HG03175 (cell line): ENCODE data around the gene SNRNP70.
A peak's percentile ranks its signal among the peaks of the same experiment; 100 is the strongest.
"Not testable (repeated sequence)": the region's sequence is repeated elsewhere in the genome, so short reads cannot be mapped to it uniquely, and the experiment has no call there.

Experiments
- ATAC-seq: cut with Tn5 transposase; IDR thresholded peaks from one replicate; pipeline ENCODE4 v1.9.1; 2021; ENCODE audit warnings: mild to moderate bottlenecking, moderate library complexity; ENCODE audit not compliant: unreplicated experiment

Gene SNRNP70

DNA sequence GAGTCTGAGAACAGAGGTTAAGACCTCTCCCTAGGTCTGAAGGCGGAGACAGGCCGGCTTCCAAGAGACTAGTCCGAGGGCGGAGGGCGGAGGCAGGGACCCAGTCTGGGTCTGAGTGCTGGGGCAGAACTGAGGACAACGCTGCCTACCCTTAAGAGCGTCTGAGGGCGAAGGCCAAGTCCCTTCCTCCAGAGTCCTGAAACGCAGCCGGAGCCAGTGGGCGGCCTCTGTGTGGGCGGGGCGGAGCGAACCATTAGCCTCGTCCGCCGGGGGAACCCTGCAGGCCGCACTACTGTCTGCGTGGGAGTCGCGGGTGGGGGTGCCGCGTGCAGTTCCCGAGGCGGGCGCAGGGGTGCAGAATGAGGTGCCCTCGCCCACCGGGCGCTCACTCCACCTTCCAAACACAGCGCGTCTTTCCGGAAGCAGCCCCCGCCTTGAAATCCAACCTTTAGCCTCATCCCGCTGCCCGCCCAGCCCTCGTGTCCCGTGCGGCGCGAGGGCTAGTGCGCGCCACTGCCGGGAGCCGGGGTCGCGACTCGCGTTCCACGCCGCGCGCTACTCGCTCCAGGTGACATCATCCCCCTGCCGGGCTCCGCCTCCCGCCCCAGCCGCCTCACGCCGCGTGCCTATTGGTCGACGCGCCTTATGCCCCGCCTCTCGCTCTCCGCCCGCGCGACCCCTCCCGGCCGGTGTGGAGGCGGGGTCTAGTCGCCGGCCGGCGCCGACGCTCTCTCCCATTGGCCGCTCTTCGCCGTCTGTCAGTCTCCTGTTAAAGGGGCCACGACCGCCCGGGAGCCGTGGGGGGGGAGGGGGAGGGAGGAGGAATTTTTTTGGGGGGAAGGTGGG lies 33.5 kb downstream of the SNRNP70 start, which contains the start of gene C19orf73:
Gene C19orf73, minus strand, starts transcription at position 579 of the 846 bp plus-strand sequence. Its CDS starts 121 bp downstream, at position 458.
- peak; percentile 74 for ATAC-seq

DNA sequence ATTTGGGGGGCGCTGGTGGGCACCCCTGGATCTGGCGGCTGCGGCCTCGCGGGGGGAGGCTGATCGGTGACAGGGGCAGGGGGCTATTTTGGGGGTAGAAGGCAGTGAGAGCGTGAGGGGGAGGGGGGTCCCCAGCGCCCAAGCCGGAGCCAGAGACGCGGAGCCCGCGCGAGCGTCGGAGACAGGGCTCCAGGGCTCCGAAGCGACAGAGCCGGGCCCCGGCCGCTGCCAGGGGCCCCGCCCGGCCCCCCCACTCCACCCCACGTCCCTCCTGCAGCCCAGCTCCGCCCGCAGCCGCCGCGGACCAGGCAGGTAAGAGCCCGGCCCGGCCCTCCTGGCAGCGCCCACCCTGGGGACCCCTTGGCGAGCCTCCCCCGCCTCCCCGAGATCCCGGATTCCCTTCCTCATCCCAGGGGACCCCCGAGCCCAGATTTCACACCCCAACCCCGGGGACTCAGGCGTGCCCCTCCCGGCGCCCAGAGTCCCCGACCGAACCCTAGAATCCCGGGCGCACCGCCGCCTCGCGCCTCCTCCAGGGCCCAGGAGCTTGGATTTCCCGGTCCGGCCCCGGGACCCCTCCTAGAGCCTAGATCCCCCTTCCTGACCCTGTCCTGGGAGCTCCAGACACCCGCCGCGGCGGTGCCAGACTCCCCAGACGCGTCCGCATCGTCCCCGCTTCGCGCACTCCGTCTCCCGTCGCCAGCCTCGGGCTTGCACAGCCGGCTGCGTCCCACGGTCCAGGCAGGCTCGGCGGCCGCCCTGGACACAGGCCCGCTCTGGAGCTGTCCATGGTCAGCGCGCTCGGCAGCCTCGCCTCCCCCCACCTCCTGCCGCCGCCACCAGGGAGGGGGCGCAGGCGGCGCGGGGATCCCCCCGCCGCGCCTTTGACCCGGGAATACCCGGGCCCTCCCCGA lies 34.4 kb downstream of the SNRNP70 start, which contains the start of gene PPFIA3:
Gene PPFIA3, plus strand, starts transcription at position 134 of the 914 bp plus-strand sequence. CDS start 8,330 bp downstream, outside the sequence.
- ATAC-seq, result no peak

DNA sequence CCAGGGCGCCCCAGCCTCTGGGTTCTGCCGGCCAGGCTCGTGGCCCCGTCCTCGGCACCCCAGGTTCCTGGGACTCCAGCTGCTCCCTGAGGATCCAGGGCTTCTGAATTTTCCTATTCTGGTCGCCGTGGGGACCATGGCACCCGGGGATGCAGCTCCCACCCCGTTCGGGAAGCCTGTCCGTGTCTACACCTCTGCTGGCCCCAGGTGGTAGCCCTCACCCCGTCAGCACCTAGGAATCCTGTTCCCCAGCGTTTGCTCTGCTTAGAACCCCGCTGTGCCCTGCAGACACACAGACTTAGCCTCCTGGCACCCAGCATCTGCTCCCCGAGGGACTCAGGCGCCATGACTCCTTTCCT lies 35.1 kb downstream of the SNRNP70 start:
- ATAC-seq, result no peak

DNA sequence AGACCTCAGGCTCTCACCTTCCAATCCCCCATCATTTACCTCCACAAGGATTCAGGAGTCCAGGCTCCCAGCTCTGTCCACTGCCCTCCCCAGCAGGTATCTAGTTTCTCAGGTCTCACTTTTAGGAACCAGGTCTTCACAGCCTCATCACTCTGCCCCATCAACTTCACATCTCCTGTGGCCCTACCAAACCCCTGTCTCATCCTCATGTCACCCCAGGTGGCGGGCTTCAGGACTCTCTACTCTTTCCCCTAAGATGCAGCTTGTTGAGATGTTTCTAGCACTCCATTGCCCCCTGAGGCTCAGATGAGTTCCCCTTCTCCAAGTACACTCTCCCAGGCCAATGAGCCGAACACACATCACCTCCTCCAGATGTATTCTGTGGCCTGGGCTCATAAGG lies 35.6 kb downstream of the SNRNP70 start:
- ATAC-seq, result no peak

DNA sequence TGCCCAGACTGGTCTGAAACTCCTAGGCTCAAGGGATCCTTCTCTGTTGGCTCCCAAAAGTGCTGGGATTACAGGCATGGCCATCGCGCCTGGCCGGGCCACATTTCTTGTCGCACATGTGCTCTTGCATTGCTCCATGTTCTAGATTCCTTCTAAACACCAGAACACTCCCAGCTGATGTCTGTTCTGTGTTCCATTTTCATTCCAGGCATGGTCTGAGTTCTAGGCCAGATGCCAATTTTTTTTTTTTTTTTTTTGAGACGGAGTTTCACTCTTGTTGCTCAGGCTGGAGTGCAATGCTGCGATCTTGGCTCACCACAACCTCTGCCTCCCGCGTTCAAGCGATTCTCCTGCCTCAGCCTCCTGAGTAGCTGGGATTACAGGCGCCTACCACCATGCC lies 36.6 kb downstream of the SNRNP70 start:
- not testable (repeated sequence) for ATAC-seq

DNA sequence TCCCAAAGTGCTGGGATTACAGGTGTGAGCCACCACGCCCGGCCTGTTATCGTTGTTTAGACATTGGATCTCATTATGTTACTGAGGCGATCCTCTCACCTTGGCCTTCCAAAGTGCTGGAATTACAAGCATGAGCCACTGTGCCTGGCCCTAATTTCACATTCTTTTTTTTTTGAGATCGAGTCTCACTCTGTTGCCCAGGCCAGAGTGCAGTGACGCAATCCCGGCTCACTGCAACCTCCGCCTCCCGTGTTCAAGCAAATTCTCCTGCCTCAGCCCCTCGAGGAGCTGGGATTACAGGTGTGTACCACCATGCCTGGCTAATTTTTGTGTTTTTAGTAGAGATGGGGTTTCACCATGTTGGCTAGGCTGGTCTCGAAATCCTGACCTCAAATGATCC lies 38.0 kb downstream of the SNRNP70 start:
- not testable (repeated sequence) for ATAC-seq

DNA sequence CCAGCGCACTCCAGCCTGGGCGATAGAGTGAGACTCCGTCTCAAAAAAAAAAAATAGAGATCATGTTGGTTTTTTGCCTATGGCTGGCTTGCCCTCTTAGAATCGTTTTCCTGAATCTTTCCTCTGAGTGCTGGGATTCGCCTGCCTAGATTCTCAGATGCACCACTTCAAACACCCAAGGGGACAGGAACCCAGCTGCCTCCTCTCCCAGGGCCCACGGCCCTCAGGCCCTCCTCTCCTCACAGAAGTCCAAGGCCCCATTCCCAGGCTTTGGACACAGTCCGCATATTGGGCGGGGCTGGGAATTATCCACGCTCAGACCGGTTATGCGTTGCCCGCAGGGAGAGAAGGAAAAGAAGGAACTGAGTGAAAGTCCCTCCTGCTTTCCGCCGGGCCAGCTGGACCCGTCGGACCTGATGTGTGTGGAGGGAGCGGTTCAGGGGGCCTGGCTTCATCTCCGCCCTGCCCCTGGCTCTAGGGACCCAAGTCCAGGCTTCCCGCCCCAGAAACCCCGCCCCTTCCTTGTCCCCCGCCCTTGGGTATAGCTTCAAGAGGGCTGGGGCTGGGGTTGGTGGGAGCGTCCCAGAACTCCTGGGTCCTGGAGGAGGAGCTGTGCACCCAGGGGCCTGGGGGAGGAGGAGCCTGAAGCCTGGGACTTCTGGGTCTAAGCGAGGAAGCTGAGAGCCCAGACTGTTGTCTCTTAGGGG lies 39.9 kb downstream of the SNRNP70 start:
- ATAC-seq, result no peak

DNA sequence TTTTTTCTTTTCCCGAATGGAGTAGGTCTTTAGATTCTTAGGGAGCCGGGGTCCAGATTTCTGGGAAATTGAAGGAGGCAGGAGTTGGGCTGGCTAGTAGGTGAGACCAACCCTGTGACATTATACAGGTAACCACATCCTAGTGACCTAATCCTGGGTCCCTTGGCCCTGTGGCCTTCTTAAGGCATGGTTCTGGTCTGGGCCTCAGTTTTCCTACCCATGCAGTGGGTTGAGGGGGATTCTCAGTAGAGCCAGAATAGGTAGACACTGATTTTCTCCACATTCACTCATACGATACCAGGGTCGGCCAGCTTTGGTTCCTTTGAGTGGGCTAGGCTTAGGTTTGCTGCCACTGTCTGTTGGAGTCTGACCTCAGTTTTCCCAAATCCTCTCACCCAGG lies 41.3 kb downstream of the SNRNP70 start:
- ATAC-seq, result no peak

DNA sequence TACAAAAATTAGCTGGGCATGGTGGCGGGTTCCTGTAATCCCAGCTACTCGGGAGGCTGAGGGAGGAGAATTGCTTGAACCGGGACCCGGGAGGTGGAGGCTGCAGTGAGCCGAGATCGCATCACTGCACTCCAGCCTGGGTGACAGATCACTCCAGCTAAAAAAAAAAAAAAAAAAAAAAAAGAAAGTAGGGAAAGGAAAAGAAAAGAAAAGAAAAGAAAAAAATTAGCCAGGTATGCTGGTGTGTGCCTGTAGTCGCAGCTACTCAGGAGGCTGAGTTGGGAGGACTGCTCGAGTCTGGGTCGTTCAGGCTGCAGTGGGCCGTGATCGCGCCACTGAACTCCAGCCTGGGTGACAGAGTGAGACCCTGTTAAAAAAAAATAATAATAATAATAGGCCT lies 42.0 kb downstream of the SNRNP70 start:
- not testable (repeated sequence) for ATAC-seq

DNA sequence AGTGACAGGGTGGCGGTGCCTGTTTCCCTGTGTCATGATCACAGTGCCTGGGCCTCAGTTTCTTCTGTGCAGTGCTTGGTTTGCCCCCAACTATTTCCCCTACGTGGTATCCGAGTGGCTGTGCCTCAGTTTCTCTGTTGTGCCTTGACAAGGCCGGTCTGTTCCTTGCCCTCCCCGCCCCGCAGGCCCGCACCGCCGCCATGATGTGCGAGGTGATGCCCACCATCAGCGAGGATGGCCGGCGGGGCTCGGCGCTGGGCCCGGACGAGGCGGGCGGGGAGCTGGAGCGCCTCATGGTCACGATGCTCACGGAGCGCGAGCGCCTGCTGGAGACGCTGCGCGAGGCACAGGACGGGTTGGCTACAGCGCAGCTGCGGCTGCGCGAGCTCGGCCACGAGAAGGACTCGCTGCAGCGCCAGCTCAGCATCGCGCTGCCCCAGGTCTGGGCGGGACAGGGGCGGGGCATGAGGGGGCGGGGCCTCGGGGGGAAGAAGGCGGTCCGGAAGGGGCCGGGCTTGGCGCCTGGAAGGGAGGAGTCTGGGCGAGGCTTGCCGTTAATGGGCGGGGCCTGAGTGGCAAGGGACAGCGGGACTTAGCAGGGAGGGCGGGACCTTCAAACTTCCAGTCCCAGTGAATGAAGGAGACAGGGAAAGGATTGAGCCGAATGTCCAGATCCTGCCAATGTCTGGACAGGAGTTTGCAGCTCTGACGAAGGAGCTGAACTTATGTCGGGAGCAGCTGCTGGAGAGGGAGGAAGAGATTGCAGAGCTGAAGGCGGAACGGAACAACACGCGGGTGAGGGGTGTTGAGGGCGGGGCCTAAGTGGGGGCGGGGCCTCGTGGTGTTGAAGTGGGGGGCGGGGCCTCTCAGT lies 42.7 kb downstream of the SNRNP70 start:
- ATAC-seq, result peak; percentile 81

DNA sequence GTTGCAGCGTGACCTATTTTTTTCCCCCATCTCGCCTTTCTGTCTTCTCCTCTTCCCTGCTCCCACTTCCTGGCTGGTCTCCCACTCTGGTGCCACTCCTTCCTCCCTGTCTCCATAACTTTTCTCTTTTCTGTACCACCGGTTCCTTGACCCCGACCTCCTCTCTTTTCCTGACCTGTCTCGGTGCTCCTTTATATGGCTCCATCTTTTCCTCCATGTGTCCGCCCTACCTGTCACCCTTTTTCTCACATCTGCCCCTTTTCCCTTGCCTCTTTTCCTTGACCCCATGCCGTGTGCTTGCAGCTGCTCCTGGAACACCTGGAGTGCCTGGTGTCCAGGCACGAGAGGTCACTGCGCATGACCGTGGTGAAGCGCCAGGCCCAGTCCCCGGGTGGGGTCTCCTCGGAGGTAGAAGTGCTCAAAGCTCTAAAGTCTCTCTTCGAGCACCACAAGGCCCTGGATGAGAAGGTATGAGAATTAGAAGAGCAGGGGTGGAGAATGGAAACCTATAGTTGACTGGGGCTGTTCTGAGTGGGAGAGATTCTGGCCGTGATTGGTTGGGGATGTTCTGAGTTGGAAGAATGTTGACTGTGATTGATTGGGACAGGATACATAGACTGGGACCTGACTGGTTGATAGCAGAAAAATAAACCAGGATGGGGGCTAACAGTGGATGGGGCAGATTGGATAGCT lies 43.4 kb downstream of the SNRNP70 start:
- no peak for ATAC-seq

DNA sequence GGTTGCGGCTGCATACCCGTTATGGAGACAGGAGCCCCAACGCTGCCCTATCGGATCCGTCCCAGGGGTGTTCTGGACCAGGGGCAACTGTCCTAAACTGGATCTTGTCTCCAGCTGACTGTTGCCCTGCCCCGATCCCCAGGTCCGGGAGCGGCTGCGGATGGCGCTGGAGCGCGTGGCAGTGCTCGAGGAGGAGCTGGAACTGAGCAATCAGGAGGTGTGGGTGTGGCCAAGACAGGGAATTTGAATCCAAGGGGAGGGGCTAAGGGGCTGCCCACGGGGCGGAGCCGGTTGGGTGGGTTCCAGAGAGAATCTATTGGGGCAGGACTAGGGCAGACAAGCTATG lies 44.0 kb downstream of the SNRNP70 start:
- no peak for ATAC-seq

DNA sequence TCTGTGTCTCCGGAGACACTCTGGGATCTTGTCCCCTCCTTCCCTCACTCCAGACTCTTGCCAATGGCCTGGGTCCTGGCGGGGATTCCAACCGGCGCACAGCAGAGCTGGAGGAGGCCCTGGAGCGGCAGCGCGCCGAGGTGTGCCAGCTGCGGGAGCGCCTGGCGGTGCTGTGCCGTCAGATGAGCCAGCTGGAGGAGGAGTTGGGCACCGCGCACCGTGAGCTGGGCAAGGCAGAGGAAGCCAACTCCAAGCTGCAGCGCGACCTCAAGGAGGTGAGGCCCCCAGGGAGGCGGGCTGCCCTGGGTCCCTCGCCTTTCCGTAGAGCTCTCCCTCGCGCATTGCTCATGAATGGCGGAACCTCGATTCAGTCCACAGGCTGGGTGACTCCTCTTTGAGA lies 45.1 kb downstream of the SNRNP70 start:
- ATAC-seq, result no peak

DNA sequence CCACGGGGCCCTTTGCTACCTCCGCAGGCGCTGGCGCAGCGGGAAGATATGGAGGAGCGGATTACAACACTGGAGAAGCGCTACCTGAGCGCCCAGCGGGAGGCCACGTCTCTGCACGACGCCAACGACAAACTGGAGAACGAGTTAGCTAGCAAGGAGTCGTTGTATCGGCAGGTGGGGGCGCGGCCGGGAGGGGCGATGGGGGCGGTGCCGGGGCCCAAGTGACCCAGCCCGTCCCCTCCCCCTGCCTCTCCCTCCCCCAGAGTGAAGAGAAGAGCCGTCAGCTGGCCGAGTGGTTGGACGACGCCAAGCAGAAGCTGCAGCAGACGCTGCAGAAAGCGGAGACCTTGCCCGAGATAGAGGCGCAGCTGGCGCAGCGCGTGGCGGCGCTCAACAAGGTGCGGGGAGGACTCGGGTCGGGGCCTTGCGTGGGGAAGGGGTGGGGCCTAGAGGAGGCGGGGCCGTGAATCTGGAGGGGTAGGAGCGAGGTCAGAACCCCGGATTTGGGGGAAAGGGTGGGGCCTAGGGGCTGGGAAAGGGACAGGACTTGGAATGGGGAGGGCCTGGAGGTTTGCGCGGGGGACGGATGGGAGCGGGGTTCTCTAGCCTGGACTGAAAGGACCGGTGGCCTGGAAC lies 47.8 kb downstream of the SNRNP70 start:
- no peak for ATAC-seq

DNA sequence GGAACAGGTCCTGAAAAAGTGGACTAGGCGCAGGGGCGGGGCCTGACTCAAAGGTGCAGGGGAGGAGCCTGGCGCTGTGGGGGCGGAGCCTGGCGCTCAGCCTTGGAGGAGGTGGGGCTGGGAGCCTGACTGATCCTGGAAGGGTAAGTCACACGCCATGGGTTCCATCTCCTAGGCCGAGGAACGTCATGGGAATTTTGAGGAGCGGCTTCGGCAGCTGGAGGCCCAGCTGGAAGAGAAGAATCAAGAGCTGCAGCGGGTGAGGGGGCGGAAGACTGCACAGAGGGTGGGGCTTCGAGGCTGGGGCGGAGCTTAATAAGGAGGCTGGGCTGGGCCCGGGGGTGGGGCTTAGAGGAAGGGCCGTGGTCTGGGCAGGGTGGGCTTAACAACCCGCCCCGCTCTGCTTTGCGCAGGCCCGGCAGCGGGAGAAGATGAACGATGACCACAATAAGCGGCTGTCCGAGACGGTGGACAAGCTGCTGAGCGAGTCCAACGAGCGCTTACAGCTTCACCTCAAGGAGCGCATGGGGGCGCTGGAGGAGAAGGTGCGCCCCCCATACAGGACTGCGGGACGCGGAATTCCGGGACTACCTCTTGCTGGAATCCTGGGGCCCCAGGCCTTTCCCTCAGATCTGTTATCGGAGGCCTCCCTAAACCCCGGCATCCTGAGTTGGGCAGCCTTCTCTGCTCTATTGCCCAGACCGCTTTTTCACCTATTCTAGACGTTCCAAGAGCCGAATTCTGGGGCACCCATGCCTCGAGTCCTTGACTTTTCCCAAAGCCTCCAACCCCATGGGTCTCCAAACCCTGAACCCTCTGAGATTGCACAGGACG lies 48.6 kb downstream of the SNRNP70 start:
- ATAC-seq, result no peak

DNA sequence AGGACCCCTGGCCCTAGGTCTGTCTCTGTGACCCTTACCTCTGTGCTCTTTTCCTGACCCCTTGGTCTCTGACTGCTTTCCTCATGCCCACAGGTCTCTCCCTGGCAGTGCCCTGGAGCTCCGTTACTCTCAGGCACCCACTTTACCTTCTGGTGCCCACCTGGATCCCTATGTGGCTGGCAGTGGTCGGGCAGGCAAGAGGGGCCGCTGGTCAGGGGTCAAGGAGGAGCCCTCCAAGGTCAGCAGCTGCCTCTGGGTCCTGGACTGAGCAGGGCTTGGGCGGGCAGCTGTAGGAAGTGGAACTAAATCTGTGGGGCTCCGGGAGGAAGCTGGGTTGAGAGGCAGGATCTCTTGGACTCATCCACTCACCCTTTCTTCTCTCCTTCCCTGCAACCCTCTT lies 50.4 kb downstream of the SNRNP70 start:
- ATAC-seq, result no peak

DNA sequence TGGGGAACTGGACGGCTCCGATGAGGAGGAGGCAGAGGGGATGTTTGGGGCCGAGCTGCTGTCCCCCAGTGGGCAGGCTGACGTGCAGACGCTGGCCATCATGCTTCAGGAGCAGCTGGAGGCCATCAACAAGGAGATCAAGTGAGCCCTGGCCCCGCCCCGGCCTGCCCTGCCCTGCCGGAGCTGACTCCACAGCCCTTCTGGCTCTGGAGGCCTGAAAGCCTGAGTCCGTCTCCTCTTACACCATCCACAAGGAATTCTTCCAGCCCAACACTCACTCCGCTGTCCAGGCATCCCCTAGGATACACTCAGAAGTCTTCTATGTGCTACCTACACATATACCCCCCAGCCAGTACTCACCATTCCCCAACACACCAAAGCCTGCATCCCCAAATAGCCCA lies 51.5 kb downstream of the SNRNP70 start:
- no peak for ATAC-seq

DNA sequence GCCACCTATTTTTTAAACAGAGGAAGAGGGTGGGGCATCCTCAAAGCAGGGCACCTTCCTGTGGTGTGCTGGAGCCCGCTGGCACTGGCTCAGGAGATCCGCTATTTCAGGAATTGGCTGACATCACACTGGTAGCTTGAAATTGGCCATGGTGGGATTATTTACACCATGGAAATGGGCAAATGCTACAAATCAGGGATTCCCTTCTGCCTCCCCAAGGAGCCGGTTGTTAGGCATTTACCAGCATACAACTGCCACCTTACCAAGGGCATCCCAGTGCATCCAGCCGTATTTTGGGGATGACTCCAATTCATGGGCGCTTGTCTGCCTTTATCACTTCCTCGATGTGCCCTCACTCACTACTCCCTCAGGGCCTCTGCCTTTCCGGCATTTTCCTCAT lies 55.7 kb downstream of the SNRNP70 start:
- no peak for ATAC-seq
